B cell (primary cell): ENCODE data around the gene CAMK1. TPM values are rescaled to one million over a fixed set of nuclear protein-coding genes. Genes with fewer than 3 reads are reported as not detected.

Experiments used
- ATAC-seq: fragments of 200-7000 bp; cut with Tn5 transposase; one replicate; pipeline ENCODE4 v1.10.0; 2021; ENCODE audit warnings: low read depth, mild to moderate bottlenecking, moderate number of reproducible peaks, moderate library complexity
- CTCF ChIA-PET: fragments of 350-600 bp; sonication (Branson Sonifier 250); formaldehyde crosslinking; loops from one replicate; lab custom pipeline; 2021; ENCODE audit warnings: antibody characterized with exemption, inconsistent platforms; lab: Charles Lee
- POLR2A ChIA-PET: fragments of 350-600 bp; sonication (Branson Sonifier 250); formaldehyde crosslinking; loops from one replicate; lab custom pipeline; 2021; ENCODE audit warnings: antibody characterized with exemption; lab: Charles Lee
- DNase-seq: peaks from one replicate; pipeline ENCODE4 v3.0.0; 2013
- H2AFZ ChIP-seq: 2 replicates; pipeline ENCODE4 v1.6.1; 2012; ENCODE audit warnings: mild to moderate bottlenecking, low read depth, low read length; ENCODE audit not compliant: insufficient read depth, poor library complexity, severe bottlenecking
- H3K27ac ChIP-seq, 2 donors: 1 replicate in 1 of 2; 2 replicates in 1 of 2; pipeline ENCODE4 v1.5.1; 2012 to 2013; ENCODE audit warnings: low read length in 2 of 2, mild to moderate bottlenecking in 2 of 2, moderate library complexity in 1 of 2
- H3K27me3 ChIP-seq, 4 experiments: fragments of 200-600 bp in 1 of 4; sonication (generic) in 1 of 4; replicated peaks in 1 of 4; 1 replicate in 2 of 4; 2 replicates in 2 of 4; pipeline versions ENCODE4 v1.6.1 to v1.7.0; 2013 to 2016; ENCODE audit warnings: low read length in 3 of 4, mild to moderate bottlenecking in 2 of 4, mixed read lengths in 1 of 4, moderate library complexity in 1 of 4; ENCODE audit not compliant: insufficient read depth in 4 of 4, control insufficient read depth in 3 of 4; ENCODE audit errors: control extremely low read depth in 1 of 4
- H3K36me3 ChIP-seq, 2 experiments: replicated peaks in 1 of 2; 1 replicate in 1 of 2; 2 replicates in 1 of 2; pipeline versions ENCODE4 v1.6.1 to v1.7.1; 2013; ENCODE audit warnings: low read length in 1 of 2; ENCODE audit not compliant: insufficient read depth in 2 of 2, control insufficient read depth in 1 of 2; ENCODE audit errors: control extremely low read depth in 1 of 2, extremely low read depth in 1 of 2
- H3K4me1 ChIP-seq, 2 donors: fragments of 200-600 bp in 1 of 2; sonication (generic) in 1 of 2; 1 replicate in 1 of 2; 2 replicates in 1 of 2; pipeline versions ENCODE4 v1.5.1 to v1.6.1; 2013 to 2017; ENCODE audit warnings: low read length in 2 of 2; ENCODE audit not compliant: control insufficient read depth in 2 of 2, insufficient read depth in 2 of 2
- H3K4me2 ChIP-seq: replicated peaks from 2 replicates; pipeline ENCODE3; 2012; ENCODE audit warnings: mild to moderate bottlenecking, low read depth, low read length; ENCODE audit not compliant: poor library complexity, severe bottlenecking
- H3K4me3 ChIP-seq, 5 experiments: fragments of 200-600 bp in 1 of 5; sonication (generic) in 1 of 5; 1 replicate in 3 of 5; 2 replicates in 2 of 5; pipeline versions ENCODE4 v1.5.1 to v1.7.0; 2011 to 2016; ENCODE audit warnings: low read length in 4 of 5, mild to moderate bottlenecking in 4 of 5, low read depth in 2 of 5, control low read depth in 1 of 5, moderate library complexity in 1 of 5; ENCODE audit not compliant: insufficient read depth in 1 of 5; ENCODE audit errors: control extremely low read depth in 1 of 5, extremely low read depth in 1 of 5
- H3K79me2 ChIP-seq: fragments of 200-600 bp; sonication (generic); one replicate; pipeline ENCODE4 v1.6.0; 2016; ENCODE audit warnings: low read length; ENCODE audit not compliant: control insufficient read depth, insufficient read depth
- H3K9ac ChIP-seq: fragments of 200-600 bp; sonication (generic); 2 replicates; pipeline ENCODE4 v1.6.1; 2017; ENCODE audit warnings: mild to moderate bottlenecking, low read length, moderate library complexity
- H3K9me3 ChIP-seq, 3 donors: one replicate each; pipeline versions ENCODE4 v1.6.1 to v1.7.1; 2013; ENCODE audit warnings: low read length in 2 of 3; ENCODE audit not compliant: control insufficient read depth in 2 of 3, insufficient read depth in 1 of 3; ENCODE audit errors: control extremely low read depth in 1 of 3
- H4K20me1 ChIP-seq: 2 replicates; pipeline ENCODE4 v1.6.0; 2012; ENCODE audit warnings: mild to moderate bottlenecking, low read length; ENCODE audit not compliant: insufficient read depth, control insufficient read depth, poor library complexity, severe bottlenecking
- H3K27ac Mint-ChIP-seq: one replicate; pipeline ENCODE4 v1.8.0; 2021; ENCODE audit warnings: mixed read lengths
- H3K27me3 Mint-ChIP-seq: one replicate; pipeline ENCODE4 v1.8.0; 2021; ENCODE audit warnings: mixed read lengths
- H3K4me1 Mint-ChIP-seq: one replicate; pipeline ENCODE4 v1.8.0; 2021; ENCODE audit warnings: mixed read lengths
- H3K4me3 Mint-ChIP-seq: one replicate; pipeline ENCODE4 v1.8.0; 2021; ENCODE audit warnings: mixed read lengths
- H3K9me3 Mint-ChIP-seq: one replicate; pipeline ENCODE4 v1.8.0; 2022; ENCODE audit warnings: mixed read lengths; ENCODE audit not compliant: insufficient read depth
- EZH2 ChIP-seq: IDR thresholded peaks from 2 replicates; pipeline ENCODE4 v1.6.1; 2012; ENCODE audit warnings: borderline replicate concordance, low read depth, mild to moderate bottlenecking, moderate library complexity, low read length; ENCODE audit not compliant: insufficient read depth, poor library complexity, severe bottlenecking
- WGBS: methylation state at CpG from one replicate; pipeline ENCODE4 v1.1.5; 2013; ENCODE audit warnings: missing lambda C conversion rate; ENCODE audit not compliant: insufficient coverage; 5-methylcytosine and 5-hydroxymethylcytosine counted together
- intact Hi-C: fragments of 100-400 bp; cut with micrococcal nuclease; formaldehyde crosslinking; loops from one replicate; pipeline ENCODE4 v1.10.0; 2022
- polyA plus RNA-seq: library from polyadenylated mRNA; depleted of rRNA; stranded (reverse); fragments of >200 nt; gene quantifications from 2 replicates; pipeline ENCODE4 v1.2.3, GENCODE V29; 2012
- total RNA-seq, 2 donors: library from RNA; stranded (reverse); fragments of 120-200 nt in 1 of 2; gene quantifications; 1 replicate in 1 of 2; 2 replicates in 1 of 2; pipeline versions ENCODE4 v1.2.3 to v1.2.4, GENCODE V29; 2013 to 2022
- TF ChIP-seq, protein P1 (sequence below): fragments of 200-600 bp; IDR thresholded peaks from one replicate; pipeline ENCODE4 v1.8.0; 2022; ENCODE audit warnings: antibody characterized with exemption, mild to moderate bottlenecking

CAMK1 gene
- total and polyA plus RNA-seq, 2 donors (not counting 1 experiment from before 2014, with no cell fraction given), result 0.57 to 0.82 TPM

GRCh38 chr3:9809239-9809614, 39.5 kb upstream of the CAMK1 start:
- Histone ChIP-seq H3K79me2 (peaks cover 12% of the 10 kb centered on the region), H3K9ac (peak overlapping the region; percentile 94), H3K27ac (peak overlapping the region; percentile 84 to 90), H4K20me1 (peaks cover 11% of the 10 kb centered on the region), H3K27me3 (no peaks in the 10 kb centered on the region), H3K4me3 (peak overlapping the region; percentile 32 to 79 (median 69)), H2AFZ (peak overlapping the region; percentile 89), H3K4me1 (peaks cover 24 to 30% of the 10 kb centered on the region in 2 donors), H3K36me3 (peaks cover 0 to 29% of the 10 kb centered on the region in 2 experiments), H3K4me2 (peak overlapping the region; percentile 96), H3K9me3 (no peaks in the 10 kb centered on the region)
- Mint-ChIP-seq H3K27me3 (no peaks in the 10 kb centered on the region), H3K4me3 (peak overlapping the region; percentile 96), H3K27ac (peak overlapping the region; percentile 99), H3K9me3 (no peaks in the 10 kb centered on the region), H3K4me1 (peaks cover 38% of the 10 kb centered on the region)
- DNase-seq, result no peak
- 69% methylated on average over 4 of the region's 4 CpGs for whole genome bisulfite sequencing
- POLR2A ChIA-PET, result interaction anchor here (0.6 to 2.4 kb wide), 5 partner anchors 14 to 412 kb away, joined by 3 to 12 read pairs (median 4); partner anchors contain the start of genes ARPC4, SETD5 and TADA3
- intact Hi-C loops, result loop anchor here (1.0 kb wide), 3 partner anchors 14 to 40 kb away; partner anchors contain the start of genes CAMK1 and RPUSD3
- no peak for ATAC-seq
- TF ChIP-seq, protein P1, sequence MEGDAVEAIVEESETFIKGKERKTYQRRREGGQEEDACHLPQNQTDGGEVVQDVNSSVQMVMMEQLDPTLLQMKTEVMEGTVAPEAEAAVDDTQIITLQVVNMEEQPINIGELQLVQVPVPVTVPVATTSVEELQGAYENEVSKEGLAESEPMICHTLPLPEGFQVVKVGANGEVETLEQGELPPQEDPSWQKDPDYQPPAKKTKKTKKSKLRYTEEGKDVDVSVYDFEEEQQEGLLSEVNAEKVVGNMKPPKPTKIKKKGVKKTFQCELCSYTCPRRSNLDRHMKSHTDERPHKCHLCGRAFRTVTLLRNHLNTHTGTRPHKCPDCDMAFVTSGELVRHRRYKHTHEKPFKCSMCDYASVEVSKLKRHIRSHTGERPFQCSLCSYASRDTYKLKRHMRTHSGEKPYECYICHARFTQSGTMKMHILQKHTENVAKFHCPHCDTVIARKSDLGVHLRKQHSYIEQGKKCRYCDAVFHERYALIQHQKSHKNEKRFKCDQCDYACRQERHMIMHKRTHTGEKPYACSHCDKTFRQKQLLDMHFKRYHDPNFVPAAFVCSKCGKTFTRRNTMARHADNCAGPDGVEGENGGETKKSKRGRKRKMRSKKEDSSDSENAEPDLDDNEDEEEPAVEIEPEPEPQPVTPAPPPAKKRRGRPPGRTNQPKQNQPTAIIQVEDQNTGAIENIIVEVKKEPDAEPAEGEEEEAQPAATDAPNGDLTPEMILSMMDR, result no peak
- TF ChIP-seq EZH2, result no peak
- CTCF ChIA-PET, result interaction anchor here (1.0 to 2.1 kb wide), 6 partner anchors 13 to 59 kb away, joined by 3 to 6 read pairs (median 4); partner anchors contain the start of genes ARPC4, OGG1 and TADA3
